HG03460 (cell line): ENCODE data around the gene SPSB1.
"Not testable (repeated sequence)": the region's sequence is repeated elsewhere in the genome, so short reads cannot be mapped to it uniquely, and the experiment has no call there.

Experiments used
- ATAC-seq: cut with Tn5 transposase; IDR thresholded peaks from one replicate; pipeline ENCODE4 v1.9.1; 2021; ENCODE audit not compliant: unreplicated experiment

Gene SPSB1

GRCh38 chr1:9299571-9300541 is 7.2 kb downstream of the SPSB1 start:
- not testable (repeated sequence) for ATAC-seq

GRCh38 chr1:9300573-9300972 is 7.9 kb downstream of the SPSB1 start:
- no peak for ATAC-seq

GRCh38 chr1:9302745-9303524 is 10.2 kb downstream of the SPSB1 start:
- no peak for ATAC-seq

- ATAC-seq: no peak
Observed at GRCh38 chr1:9303916-9304315, 11.2 kb downstream of the SPSB1 start.

- no peak for ATAC-seq
Observed at GRCh38 chr1:9305216-9305615, 12.5 kb downstream of the SPSB1 start.

- ATAC-seq: no peak
Observed at GRCh38 chr1:9306006-9306405, 13.3 kb downstream of the SPSB1 start.

GRCh38 chr1:9307303-9307702 is 14.6 kb downstream of the SPSB1 start:
- no peak for ATAC-seq

GRCh38 chr1:9308236-9308785 is 15.6 kb downstream of the SPSB1 start:
- no peak for ATAC-seq

- ATAC-seq: no peak
Observed at GRCh38 chr1:9309080-9309479, 16.4 kb downstream of the SPSB1 start.

- ATAC-seq: no peak
Observed at GRCh38 chr1:9309991-9310390, 17.3 kb downstream of the SPSB1 start.

- ATAC-seq: no peak
Observed at GRCh38 chr1:9311029-9311428, 18.3 kb downstream of the SPSB1 start.

- ATAC-seq: no peak
Observed at GRCh38 chr1:9311479-9311878, 18.8 kb downstream of the SPSB1 start.

GRCh38 chr1:9312168-9312720 is 19.6 kb downstream of the SPSB1 start:
- no peak for ATAC-seq

- ATAC-seq: no peak
Observed at GRCh38 chr1:9313576-9313975, 20.9 kb downstream of the SPSB1 start.

GRCh38 chr1:9314111-9314510 is 21.4 kb downstream of the SPSB1 start:
- ATAC-seq: no peak

GRCh38 chr1:9314711-9315379 is 22.2 kb downstream of the SPSB1 start:
- no peak for ATAC-seq

- ATAC-seq: no peak
Observed at GRCh38 chr1:9315411-9316079, 22.9 kb downstream of the SPSB1 start.

GRCh38 chr1:9316080-9316444 is 23.4 kb downstream of the SPSB1 start:
- no peak for ATAC-seq

- ATAC-seq: no peak
Observed at GRCh38 chr1:9316512-9316911, 23.8 kb downstream of the SPSB1 start.

- ATAC-seq: no peak
Observed at GRCh38 chr1:9317072-9317471, 24.4 kb downstream of the SPSB1 start.
